Measurements from ENCODE around the gene SYNGR2. TPM values are rescaled to one million over a fixed set of nuclear protein-coding genes. Genes with fewer than 3 reads are reported as not detected.

The SYNGR2 gene
- total and polyA plus RNA-seq, 9 of the 15 experiments (the other 6 are each of a cell fraction or from before 2014, with no cell fraction given): 1.4 to 173 (median 87.8) TPM

- no peak for TF ChIP-seq MGA (IDR thresholded peaks at IDR 0.05)
- TF ChIP-seq PBX2 (CRISPR knock-in tag; IDR thresholded peaks at IDR 0.05; ENCODE audit: low read depth): no peak
- TF ChIP-seq PBX2 (tag; conservative IDR thresholded peaks at IDR 0.05; ENCODE audit: low read depth): peak; percentile 68
- no peak for TF ChIP-seq HDGF (IDR thresholded peaks at IDR 0.05)
- no peak for TF ChIP-seq XRCC4 (IDR thresholded peaks at IDR 0.05; ENCODE audit: extremely low read depth, insufficient read depth, insufficient read length)
- TF ChIP-seq ZFP36 (IDR thresholded peaks at IDR 0.05; ENCODE audit: low read depth, low read length, partially characterized antibody): no peak
- TF ChIP-seq MECOM (CRISPR knock-in tag; IDR thresholded peaks at IDR 0.05): peak; percentile 68; the same call in 1 of the 2 replicates
- no peak for TF ChIP-seq MXD1 (CRISPR knock-in tag; IDR thresholded peaks at IDR 0.05; ENCODE audit: borderline replicate concordance, poor library complexity, severe bottlenecking)
- peak; percentile 66; the same call in 1 of the 2 replicates for TF ChIP-seq ZNF644 (tag; IDR thresholded peaks at IDR 0.05; ENCODE audit: low read depth)
- no peak for TF ChIP-seq NONO (IDR thresholded peaks at IDR 0.05; ENCODE audit: low read depth in 2 of 2, low read length in 1 of 2)
- 0 out of 2 replicates have a peak, but pooled peaks have one; percentile 22 for TF ChIP-seq KLF1 (tag; IDR thresholded peaks at IDR 0.05)
Observed at GRCh38 chr17:78128551-78129350, 39.6 kb upstream of the SYNGR2 start, which contains the start of gene TMC6 (continued).

Data from K562 (cell line).